ENCODE measurements around the gene NMNAT2.
A peak's percentile ranks its signal among the peaks of the same experiment; 100 is the strongest.

NMNAT2 gene

GRCh38 chr1:183363972-183364371, 54.2 kb downstream of the NMNAT2 start:
- DNase-seq: no peak

DNA sequence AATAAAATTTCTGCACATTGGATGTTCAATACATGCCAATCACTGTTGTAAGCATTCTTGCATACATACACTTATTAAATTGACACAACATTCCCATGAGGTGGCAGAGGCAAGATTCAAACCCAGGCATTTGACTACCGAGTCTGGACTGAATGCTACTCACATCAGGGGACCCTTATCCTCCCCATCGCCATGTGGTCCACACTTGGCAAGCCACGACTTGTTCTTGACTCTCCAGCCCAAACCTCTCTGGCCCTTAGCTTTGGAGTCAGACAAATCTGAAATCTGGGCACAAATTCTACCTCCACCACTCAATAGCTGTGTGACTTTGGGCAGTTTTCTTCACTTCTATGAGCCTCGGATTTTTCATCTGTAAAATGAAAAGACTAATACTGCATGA, 57.1 kb downstream of the NMNAT2 start:
- no peak for DNase-seq

DNA sequence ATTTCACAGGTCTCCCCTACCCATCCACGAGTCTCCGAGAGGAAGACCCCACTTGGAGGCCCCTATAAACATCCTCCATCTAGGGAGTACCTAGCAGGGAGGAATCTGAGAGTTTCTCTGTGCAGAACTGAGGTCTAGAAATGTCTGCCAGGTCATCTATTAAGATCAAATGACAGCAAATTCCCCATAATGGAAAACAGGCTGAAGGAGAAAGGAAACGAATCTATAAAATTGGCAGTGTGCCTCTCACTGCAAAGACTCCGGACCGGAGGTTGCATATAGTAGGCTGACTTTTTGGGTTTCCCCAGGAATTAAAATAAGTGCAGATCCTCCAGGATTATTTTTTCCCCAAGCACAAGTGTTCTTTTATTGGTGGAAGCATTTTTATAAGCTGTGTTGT, 57.7 kb downstream of the NMNAT2 start:
- no peak for DNase-seq

- no peak for DNase-seq
Measured at GRCh38 chr1:183356534-183357182, 61.5 kb downstream of the NMNAT2 start.

- DNase-seq: no peak
Measured at GRCh38 chr1:183355797-183356196, 62.4 kb downstream of the NMNAT2 start.

DNA sequence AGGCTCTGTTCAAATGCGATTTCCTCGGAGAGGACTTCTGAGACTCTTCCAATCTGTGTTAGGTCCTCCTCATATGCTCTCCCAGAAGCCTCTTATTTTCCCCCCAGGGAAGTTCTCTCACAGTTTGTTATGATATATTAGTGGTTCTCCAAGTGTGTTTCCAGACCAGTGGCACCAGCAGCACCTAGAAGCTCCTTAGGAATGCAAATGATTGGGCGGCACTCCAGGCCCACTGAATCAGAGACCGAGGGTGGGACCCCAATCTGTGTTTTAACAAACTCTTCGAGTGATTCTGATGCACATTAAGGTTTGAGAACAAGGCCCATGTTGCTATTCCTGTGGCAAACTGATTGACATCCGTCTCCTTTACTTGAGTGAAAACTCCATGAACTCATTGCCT, 63.0 kb downstream of the NMNAT2 start:
- DNase-seq: no peak

GRCh38 chr1:183353597-183353996, 64.6 kb downstream of the NMNAT2 start:
- no peak for DNase-seq

- DNase-seq: peak; percentile 84
Measured at GRCh38 chr1:183349201-183349711, 68.9 kb downstream of the NMNAT2 start.

DNA sequence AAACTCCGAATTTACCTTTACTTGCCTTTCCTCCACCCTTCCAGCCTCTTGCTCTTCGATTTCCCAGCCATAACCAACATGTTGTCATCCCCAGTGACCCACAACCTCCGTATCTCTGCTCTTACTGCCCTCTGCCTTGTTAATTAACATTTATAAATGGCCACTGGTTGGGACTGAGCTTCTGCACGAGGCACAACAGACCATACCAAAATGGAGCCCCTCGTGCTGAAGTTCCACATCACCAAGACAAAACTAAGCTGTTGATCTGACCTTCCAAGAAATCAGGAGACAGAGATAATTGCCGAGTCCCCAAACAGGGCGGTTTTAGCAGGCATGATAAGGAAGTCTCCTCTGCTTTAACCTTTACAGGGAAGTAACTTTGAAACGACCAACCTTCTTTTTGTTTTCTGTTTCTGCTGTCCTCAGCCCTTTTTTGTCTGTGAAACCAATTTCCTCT, 71.9 kb downstream of the NMNAT2 start:
- peak; percentile 38 for DNase-seq

GRCh38 chr1:183339556-183340167, 78.5 kb downstream of the NMNAT2 start:
- DNase-seq: no peak

GRCh38 chr1:183331091-183331742, 87.0 kb downstream of the NMNAT2 start:
- peak; percentile 93 for DNase-seq

- DNase-seq: peak; percentile 45
Measured at GRCh38 chr1:183330335-183330734, 87.8 kb downstream of the NMNAT2 start.

DNA sequence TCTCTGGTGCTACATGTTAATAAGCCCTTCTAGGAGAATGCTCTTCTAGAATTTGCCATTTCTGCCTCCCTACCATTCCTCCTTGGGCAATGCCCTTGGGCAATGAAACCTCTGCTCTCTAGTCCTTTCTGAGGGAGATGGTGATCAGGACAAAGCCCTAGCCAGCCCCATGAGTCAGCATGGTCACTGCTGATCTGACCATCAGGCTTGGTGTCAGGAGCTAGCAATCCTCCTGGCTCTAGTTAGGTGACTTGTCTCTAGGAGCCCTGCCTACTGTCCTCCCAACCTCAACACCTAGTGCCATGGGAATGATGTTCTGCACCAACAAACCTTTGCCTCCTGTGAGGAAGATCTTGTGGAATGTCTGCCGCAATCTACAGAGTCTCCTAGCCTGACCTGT, 89.8 kb downstream of the NMNAT2 start:
- no peak for DNase-seq

DNA sequence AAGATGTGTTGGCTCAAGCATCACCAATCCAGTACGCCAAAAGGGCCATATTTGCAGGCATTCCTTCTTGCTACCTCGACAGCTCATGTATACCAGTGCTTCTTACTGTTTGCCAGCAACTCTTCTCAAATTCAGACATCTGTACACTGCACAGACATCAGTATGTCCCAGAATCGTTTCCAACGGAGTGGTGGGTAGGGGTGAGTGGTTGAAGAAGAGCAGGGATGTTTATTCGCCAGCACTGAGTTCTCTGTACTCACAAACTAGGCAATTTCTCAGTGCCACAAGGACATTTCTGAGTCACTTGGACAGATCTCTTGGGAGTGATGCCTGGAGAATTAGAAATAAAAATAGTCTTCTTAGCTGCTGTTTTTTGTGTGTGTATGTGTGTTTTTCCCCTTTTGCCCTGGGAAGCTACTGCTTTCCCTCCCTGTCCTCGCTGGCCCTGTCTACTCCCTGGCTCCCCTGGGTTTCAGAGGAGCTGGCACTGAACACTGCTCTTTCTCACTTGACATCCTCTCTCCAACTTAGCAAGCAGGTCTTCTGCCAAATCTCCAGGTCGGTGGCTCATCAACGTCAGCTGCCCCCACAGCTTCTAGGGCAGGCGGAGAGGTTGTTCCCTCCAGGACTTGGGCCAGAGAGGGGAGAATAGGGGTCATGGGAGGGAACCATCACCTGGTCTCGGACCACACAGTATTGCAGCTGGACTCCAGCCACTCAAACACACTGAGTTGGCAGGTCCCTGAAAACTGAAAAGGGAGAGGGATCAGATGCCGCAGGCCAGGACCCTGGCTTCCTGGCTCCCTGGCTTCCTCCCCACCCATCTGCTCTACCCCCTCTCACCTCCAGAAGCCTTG, 90.5 kb downstream of the NMNAT2 start:
- DNase-seq: no peak

DNA sequence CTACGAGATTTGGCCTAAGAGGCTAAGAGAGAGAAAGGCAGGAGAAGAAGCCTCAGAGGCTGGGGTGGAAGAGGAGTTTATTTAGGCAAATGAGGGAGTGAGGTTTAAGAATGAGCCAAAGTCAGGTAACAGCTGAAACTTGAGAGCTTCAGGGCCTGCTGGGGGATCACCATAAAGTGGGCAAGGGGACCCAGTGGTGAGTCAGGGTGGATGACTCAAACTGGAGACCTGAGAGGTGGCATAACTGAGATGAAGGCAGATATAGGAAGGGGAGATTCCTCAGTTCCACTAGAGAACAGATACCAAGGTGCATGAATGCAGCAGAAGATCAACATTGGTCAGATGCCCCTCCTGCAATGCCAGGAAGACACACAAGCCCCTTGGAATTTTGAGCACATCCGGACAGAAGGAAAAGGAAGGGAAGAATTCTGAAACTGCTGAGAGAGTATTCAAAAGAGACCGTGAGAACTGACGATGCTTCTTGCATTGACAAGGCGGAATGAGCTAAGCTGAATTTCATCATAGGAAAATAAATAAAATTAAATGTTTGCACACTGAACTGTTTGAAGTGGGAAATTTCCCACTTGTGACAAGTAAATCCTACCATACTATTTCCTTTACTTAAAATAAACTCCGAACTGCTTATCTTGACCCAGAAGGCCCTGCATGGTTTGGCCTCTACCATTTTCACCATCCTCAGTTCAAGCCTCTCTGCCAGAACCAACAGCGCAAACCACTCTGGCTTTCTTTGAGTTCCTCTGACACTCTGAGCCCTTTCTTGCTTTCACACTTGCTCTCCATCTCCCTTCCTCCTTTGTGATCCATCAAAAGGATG, 94.1 kb downstream of the NMNAT2 start:
- no peak for DNase-seq

DNA sequence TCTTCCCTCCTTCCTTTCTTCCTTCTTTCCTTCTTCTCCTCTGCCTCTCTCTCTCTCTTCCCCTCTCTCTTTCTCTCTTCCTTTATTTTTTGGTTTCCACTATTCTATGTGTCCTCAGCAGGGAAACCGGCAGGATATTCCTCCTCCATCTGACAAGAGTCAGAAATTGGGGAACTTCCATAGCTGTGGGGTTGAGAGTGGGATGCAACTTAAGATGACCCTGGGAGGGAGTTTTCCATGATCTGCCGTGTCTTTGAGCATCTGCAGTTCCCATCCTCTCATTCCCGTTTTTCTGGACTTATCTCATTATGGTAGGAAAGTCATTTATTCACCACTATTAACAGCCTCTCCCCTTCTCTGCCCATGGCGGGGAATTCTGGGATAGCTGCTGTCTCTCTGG, 98.6 kb downstream of the NMNAT2 start:
- DNase-seq: no peak

- DNase-seq: no peak
Measured at GRCh38 chr1:183319051-183319450, 99.1 kb downstream of the NMNAT2 start.

DNA sequence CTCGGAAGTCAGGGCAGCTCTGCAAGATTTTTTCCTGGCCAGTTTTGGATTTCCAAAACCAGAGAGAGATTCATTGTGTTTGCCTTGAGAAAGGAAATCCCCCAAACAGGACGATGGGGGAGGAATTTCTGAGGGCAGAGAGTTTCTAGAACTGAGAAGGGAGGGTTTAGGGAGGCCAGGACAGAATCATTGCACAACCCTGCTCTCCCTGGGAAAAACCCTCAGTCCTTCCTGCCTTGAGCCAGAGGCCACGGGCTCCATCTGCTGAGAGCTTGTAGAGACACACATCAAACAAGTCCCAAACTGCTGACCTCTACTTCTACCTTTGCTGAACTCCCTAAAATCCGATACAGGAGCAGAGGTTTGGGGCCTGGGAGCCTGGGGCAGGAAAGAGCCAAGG, 99.7 kb downstream of the NMNAT2 start:
- DNase-seq: no peak

DNA sequence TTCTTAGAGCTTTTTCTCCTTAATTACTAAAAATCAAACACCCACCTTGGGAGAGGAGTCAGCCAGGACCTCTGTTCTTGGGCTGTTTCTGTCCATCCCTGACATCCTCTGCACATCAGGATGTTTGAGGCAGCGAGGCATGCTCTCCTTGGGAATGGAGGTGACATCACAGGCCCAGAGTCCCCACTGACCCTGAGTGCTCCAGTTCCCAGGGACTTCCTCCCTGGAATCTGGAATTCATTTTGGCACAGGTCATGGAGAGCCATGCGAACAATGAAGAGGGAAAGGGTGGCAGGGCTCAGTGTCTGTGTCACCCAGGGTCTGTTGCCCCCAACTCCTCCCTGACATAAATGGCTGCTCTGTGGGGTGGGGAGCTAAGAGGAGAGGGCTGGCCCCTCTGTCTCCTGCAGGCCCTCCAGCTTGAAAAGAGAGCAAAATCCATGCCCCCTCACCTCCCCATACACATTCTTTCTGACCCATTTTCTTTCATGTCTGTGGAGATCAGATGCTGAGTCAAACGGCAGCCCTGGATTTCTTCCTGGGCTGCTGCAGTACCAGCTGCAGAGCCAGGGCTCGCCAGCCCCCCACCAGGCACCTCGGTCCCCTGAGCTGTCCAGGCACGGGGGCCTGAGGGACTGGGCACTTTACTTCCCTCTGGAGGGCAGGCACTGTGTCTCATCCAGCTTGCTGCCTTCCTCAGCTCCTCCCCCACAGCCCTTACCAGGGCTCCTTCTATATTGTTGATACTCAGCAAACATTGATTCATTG, 102.0 kb downstream of the NMNAT2 start:
- no peak for DNase-seq

DNA sequence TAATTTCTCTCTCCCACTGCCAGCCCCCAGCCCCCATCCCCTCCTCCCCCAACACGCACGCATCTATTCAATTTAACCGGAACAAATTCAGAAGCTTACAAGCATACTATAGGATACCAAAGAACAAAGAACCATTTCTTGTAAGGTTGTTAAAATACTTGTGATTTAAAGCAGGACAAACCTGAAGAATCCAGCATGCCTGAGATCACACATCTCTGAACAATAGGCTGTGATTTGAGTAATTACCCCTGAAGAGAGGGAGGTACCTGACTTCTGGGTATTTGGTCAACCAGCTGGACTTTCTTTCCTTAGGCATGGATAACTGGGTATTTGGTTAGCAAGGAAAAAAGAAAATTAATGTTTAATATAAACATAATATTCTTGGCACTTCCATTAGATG, 105.1 kb downstream of the NMNAT2 start:
- peak; percentile 46 for DNase-seq

DNA sequence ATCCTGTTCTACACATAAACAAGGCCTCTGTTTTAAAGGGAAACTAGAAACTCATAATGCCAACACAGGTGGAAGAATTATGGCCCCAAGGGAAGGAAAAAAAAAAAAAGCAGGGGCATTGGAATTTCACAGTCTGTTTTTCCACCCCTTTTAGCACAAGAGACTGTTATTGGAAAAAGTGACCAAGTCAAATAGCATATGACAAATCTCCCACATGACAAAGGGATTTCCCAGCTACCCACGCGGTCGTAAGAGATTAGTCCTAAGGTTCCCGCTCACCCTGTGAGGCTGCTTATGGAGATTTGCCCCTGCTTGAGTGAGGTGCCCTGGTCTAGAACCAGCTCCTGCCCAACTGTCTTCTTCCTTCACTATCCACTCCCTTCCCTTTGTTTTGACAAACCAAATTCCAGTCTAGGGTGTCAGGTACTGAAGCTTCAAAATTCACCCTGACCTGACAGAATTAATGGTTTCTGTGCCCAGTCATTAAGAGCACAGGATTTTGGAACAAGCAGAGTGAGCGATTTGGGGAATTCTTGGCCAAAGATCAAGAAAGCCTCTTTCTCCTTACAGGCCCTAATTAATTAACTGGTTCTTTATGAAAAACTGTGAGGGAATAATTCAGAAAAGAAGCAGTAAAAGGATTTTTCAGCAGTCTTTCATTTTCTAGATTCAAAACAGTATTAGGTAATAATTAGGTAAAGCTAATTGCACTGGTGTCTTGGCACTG, 107.3 kb downstream of the NMNAT2 start:
- no peak for DNase-seq

All from NCI-H2227 treated with DMSO at 0.1 percent for 48 hours (cell line).